GM21576 (cell line): Measurements from ENCODE around the gene RPS6KL1.
A peak's percentile ranks its signal among the peaks of the same experiment; 100 is the strongest.

Source experiments
- ATAC-seq: cut with Tn5 transposase; IDR thresholded peaks from one replicate; pipeline ENCODE4 v1.9.1; 2021; ENCODE audit warnings: mild to moderate bottlenecking, moderate library complexity; ENCODE audit not compliant: unreplicated experiment

The RPS6KL1 gene

DNA sequence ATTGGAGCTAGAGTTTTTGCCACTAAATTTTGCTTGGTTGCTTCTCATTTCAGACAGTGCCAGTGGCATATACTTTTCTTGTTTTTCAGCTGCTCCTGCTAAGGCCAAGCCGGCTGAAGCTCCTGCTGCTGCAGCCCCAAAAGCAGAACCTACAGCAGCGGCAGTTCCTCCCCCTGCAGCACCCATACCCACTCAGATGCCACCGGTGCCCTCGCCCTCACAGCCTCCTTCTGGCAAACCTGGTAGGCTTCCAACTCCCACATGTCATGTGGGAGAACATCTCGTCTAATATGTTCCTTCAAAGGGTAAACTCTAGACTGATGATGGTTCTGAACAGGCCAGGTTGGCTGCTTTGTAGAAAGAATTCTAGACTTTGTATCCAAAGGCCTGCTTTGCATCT lies 30.3 kb downstream of the RPS6KL1 start:
- ATAC-seq = no peak

DNA sequence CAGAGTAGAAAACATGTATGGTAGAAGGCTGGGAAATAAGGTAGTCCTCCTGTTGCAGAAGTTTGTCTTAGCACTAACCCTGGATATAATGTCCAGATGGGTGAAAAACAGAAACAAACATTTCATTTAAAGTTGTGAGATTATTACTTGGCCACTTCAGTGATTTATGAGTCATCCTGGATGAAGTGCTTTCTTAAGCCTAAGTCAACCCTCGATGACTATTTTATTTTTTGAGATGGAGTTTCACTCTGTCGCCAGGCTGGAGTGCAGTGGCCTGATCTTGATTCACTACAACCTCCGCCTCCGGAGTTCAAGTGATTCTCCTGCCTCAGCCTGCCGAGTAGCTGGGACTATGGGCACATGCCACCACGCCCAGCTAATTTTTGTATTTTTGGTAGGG lies 31.2 kb downstream of the RPS6KL1 start:
- ATAC-seq = no peak

DNA sequence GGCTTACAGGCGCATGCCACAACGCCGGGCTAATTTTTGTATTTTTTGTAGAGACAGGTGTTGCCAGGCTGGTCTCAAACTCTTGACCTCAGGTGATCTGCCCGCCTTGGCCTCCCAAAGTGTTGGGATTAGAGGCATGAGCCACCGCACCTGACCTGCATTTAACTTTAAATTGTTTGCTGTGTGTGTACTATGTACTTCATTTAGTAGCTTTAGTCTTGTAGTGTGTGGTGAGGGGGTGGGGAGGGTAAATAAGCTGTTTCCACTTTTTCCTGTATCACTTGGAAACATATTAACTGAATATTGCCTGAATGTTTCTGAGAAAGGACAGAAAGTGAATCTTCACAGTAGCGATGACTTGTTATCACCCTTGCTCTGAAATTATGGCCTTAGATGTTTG lies 32.8 kb downstream of the RPS6KL1 start:
- no peak for ATAC-seq

DNA sequence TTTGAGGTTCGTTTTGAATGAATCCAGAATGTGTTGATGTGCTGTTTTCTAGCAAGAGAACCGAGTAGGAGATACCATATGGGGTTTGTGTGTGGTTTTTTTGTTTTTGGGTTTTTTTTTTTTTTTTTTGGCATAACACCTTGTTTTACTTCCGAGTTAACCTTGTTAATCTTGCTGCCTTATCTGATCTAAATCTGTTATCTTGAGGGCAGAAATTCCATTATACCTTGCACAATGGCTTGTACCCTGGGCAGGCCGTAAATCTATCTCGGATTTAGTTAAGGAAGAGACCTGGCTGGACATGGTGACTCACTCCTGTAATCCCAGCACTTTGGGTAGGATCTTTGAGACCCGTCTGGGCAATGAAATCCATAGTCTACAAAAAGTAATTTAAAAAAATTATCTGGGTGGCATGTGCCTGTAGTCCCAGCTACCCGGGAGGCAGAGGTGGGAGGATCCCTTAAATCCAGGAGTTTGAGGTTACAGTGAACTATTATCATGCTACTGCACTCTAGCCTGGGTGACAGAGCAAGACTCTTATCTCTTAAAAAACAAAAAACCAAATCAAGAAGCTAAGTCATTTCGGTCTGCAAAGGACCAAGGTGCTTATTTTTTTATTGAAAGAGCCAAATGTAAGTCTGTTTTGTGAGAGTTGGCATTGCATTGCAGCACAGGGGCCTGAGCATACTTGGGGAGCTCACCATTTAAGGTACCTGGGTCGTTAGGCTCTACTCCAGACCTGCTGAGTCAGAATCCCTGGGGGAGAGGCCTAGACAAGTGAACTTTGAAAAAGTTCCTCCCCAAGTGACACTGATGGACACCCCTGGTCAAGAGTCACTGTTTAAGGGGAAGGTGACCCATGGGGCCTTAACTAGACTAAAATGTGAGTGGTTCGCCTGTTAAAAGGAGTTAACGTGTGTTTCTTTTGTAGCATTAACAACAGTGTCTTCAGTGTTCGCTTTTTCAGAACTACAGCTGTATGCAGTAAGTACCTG lies 34.6 kb downstream of the RPS6KL1 start:
- ATAC-seq = no peak

DNA sequence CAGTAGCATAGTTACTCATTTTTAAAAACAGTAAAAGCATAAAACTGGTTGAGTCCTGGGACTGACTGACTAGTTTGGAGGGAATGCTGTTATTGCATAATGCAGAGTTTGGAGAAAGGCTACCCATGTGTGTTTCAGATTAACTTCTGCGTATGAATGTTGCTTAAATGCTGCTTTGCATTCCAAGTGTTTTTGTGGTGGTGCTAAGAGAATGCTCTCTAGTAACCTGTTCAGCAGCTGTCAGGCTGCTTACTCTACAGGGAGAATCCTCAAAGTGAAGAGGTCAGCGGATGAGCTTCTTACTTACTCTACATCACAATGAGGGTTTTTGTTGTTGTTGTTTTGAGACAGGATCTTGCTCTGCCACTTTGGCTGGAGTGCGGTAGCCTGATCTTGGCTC lies 37.1 kb downstream of the RPS6KL1 start:
- no peak for ATAC-seq

DNA sequence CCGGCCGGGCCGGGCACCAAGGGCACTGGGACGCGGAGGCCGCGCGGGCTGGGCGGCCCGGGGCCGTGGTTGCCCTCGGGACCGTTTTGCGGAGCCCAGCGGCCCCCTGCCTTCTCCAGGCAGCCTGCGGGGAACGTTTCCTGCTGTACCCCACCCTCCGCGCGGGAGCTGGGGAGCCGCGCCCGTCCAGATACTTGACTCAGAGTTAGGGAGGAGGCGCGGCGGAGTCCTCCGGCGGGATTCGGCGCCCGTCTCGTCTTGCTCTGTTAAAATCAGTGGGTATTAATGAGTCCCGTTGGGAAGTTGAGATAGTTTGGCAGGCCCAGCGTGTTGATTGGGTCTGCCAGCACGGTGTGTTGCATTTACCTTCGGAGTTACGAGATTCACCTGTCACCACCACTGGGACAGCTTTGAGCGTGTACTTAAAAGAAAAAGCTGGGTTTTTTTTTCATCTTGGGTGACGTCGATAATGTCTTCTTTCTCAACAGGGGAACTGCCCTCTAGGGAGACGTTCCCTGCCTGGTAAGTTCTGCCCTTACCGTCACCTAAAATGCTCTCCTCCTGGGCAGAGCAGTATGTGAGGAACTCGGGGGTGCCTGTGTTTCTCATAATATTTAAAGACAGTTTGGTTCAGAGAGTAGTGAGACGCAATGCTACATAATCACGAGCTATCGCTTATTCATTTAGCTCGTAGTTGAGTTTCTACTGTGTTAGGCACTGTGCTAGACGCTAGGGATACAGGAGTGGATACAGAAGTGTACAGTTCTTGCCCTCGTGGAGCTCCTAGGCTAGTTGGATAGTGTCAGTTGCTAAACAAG lies 40.7 kb downstream of the RPS6KL1 start:
- peak; percentile 34 for ATAC-seq

DNA sequence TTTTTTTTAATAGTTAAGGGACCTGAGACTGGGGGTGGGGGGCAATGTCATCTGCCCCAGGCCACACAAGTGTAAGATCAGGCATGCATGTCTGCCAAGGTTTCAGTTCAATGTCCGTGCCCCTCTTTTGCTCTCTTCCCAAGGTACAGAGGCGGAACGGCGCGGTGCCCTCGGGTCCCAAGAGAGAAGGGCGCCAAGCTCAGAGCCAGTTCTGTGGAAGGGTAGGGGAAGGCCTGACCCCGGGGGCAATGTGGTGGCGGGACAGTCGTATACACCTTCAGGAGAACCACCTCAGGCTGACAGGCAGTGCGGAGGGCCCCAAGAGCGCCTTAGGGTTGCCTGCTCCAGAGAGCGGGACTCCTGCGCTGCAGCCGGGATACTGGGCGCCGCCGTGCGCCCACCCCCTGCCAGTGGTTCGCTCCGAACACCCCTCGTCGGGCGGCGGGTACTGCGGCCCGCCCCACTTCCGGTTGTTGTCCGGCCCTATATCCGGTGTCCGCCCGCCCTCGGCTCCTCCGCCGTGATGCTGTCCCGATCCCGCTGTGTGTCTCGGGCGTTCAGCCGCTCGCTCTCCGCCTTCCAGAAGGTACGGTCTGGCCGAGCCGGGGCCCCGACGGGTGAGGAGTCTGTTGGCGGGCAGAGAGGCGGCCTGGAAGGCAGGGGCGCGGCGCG lies 41.5 kb downstream of the RPS6KL1 start, which contains the start of gene DLST:
Gene DLST (plus strand): TSS at position 486 of the 672 bp plus-strand sequence. CDS start 38 bp downstream, at position 524.
- peak; percentile 82 for ATAC-seq

DNA sequence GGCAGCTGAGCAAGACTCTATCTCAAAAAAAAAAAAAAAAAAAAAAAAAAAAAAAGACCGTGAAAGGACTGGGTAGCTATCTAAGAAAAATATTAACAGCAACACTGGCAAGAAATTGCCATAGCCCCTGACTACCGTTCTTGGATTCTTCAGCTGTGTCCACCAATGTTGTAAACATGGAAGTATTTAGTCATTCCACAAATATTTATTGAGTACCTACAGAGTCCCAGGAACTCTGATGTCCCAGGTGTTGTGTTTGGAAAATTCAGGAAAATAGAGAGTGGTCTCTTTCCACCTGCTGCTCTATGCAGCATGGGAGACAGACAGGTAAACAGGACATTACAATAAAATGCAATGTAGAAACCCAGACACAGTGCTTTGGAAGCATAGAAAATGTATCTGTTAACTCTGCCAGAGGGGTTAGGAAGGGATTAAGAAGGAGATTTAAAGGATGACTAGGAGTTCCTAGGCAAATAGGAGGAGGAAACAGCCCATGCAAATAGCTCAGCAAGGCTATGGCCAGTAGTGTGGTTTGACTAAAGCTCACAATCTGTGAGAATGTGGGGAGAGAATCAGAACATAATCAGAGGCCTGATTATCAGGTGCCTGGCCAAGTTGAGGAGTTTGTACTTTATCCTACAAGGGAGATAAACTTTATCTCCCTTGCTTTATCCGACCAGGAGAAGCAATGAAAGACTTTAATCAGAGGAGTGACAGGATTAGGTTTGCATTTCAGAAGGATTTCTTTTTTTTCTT lies 43.5 kb downstream of the RPS6KL1 start:
- no peak for ATAC-seq

DNA sequence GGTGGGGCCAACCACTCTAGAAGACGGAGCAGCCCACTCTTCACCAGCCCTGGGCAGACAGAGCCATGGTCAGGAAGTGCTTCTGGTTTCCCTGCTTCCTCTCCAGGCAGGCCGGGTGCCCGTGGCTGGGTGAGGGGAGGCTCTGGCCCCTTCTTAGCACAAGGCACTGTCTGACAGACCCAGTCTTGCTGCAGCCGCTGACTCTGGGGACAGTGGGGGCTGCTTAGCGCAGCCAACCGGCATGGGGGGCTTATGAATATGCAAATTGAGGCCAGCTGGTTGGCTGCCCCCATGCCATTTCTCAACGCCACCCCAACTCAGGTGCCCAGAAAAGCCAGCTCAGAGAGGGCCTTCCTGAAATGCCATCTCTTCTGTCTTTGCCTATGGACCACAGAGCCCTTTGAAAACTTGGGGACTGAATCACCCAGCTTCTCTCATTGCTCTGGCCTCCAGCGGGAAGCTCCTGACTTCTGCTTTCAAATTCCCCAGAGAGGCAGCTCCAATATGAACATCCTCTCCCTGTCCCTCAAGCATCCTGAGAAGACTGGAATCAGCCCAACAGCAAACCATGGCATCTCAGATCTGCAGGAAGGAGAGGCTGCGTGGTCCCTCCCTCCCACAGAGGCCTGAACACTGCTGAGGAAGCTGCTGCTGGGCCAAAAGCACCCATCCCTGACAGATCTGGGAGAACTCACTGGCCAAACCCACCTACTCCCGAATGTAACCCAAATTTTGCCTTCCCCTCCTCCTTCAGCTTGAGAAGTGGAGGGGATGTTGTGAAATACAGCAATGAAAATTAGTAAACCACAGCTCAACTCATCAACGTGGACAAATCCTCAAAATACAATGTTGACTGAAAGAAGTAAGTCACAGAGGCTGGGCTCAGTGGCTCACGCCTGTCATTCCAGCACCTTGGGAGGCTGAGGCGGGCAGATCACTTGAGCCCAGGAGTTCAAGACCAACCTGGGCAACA lies 46.8 kb downstream of the RPS6KL1 start, which contains the start of gene PROX2:
Gene PROX2 (minus strand): TSS at position 205 of the 973 bp plus-strand sequence. CDS start 12,311 bp downstream, outside the sequence.
- no peak for ATAC-seq

DNA sequence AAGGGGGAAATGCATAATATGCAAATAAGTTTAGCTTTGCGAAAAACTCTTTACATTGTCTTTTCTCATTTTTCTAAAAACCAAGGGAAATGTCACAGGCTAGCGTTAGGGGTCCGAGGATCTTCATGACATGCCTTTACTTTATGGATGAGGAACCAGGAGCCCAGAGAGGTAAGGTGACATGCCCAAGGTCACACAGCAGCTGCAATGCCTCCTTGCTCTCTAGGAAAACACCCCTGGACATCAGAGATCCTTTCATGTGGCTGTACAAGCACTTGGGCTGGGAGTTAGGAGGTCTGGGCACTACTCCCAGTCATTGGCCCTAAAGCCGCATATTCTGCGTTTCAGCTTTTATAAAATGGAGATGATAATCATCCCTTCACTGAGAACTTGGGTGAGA lies 47.9 kb downstream of the RPS6KL1 start:
- no peak for ATAC-seq

DNA sequence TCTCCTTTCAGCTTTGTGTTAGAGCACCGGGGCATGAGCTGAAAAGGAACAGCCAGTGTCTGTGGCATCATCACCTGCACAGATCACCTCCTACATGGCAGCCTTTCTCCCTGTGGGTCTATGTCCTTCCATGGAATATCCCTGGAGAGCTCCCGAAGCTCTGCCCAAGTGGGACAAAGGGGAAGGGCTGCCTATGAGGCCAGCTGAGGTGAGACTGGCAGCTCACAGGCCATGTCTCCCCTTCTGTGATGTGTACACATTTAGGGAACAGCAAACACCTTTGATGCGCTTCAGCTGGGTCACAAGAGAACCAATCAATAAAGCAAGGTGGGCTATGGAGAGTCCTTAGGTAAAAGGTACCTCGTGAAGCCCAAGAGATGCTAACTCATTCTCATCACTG lies 51.2 kb downstream of the RPS6KL1 start:
- ATAC-seq = no peak

DNA sequence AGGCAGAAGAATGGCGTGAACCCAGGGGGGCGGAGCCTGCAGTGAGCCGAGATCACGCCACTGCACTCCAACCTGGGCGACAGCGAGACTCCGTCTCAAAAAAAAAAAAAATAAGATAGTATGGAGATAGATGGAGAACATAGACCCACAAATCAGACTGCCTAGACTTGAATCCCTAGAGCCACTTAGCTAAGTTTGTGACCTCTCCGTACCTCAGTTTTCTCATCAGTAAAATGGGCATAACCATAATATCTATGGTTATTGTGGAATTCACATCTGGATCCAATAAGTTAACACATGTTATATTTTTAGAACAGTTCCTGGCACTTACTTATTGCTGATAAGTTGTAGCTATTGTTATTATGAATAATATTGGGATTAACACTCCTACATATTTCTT lies 54.3 kb downstream of the RPS6KL1 start:
- ATAC-seq = no peak

DNA sequence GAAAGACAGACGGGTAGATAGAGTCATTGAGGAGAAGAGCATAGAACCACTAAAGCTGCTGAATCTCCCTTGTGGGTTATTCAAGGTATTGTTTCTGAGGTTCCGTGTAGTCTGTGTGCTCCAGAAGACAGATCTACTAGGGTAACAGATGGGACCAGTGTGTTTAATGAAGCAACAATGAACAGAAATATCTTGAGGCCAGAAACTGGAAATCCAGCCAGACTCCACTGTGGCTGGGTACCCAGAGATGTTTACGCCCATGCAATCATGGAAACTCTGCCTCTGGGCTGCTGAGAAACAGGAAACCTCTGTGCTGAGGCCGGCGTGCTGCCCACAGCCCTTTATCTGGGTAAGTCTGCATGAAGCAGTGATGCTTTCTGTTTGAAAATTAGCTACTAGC lies 55.4 kb downstream of the RPS6KL1 start:
- no peak for ATAC-seq

DNA sequence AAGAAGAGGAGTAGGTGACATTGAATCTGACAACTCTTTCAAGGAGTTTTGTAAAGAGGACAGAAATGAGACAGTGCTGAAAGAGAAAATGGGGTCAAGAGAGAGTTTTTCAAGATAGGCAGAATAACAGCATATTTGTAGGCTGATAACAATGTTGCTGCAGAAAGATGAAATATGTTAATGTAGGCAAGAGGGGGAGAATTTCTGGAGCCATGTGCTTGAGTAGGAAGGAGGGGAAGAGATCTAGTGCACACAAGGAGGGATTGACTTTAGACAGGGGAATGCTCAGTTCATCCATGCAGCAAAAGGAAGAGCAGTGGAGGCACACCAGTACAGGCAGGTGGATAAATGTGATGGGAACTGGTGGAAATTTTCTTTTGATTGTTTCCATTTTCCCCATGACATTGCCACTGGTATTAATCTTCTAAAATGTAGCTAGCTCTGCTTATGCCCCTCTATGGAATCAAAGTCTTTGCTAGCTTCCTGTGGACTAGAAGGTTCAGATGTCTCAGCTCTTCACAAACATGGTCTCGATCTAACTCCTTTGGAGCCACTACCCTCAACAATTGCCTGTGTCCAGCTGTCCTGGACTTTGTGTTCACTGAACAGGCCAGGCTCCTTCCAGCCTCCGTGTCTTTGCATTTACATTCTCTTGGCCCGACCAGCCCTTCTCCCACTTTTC lies 56.2 kb downstream of the RPS6KL1 start:
- no peak for ATAC-seq

DNA sequence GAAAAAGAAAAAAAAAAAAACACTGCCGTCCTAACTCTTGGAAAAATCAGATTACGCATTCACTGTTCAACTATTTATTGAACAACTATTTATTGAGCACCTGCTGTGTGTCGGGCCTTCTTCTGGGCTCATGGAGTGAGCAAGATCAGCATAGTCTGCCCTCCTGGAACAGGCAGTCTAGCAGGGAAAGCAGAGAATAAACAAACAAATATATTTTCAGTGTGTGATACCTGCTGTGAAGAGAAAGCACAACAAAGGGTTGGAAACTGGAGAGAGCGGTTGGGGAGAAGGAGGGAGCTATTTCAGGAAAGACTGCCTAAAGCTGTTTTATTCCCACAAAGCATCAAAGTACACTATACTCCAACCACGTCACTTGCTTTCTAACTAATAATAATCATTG lies 57.9 kb downstream of the RPS6KL1 start:
- ATAC-seq = no peak

DNA sequence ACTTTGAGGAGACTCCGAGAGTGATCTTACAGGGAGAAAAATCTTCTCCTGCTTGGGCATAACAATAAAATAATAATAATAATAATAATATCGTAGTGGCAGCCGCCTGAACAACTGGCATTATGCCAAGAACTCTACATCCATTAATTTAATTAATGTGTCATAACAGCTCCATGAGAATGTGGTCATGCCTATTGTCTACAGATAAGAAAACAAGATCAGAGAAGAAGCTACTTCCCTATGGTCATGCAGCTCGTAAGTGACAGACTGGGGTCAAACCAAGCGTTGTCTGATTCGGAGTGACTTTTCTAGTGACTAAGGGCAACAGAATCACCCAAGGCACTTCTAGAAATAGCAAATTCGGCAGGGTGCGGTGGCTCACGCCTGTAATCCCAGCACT lies 58.9 kb downstream of the RPS6KL1 start:
- no peak for ATAC-seq

DNA sequence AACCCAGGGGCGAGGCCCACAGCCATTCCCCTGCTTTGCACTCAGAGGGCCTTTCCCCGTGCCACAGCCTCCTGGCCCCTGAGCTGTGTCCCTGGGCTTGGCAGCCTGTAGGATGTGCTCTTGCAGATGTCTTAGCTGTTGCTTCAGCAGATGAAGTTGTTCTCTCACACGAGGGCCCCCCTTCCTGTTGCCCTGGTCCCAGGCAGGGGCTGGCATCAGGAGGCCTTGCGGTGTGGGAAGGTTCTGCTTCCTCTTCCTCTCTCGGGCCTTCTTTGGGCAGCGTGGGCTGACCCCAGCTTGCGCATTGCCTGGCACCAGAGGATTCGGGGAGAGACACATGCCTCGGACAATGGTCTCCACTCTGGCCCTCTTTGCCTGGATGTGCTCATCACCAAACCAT lies 59.8 kb downstream of the RPS6KL1 start:
- no peak for ATAC-seq

DNA sequence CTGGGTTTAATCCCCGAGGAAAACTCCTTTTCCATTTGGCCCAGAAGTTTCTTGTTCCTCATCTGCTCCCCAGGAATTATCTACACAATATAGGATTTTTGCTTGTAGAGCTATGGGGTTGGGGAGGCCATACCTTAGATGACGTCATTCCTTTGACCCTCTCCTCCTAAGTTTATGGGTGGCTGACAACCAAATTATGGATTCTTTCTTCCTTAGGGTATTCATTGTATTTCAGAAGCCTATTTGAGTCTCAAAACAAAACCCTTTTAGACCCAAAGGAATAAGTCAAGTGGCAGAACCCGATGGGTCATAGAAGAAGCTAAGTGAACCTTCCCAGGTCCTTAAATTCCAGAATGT lies 61.3 kb downstream of the RPS6KL1 start:
- ATAC-seq = no peak
